Epithelial cell of proximal tubule (primary cell): ENCODE measurements around the gene DNTTIP2. TPM values are rescaled to one million over a fixed set of nuclear protein-coding genes. Genes with fewer than 3 reads are reported as not detected.

Experiments
- DNase-seq: peaks from one replicate; pipeline ENCODE4 v3.0.0-alpha.2; 2011; ENCODE audit warnings: low read depth
- H3K4me3 ChIP-seq: 2 replicates; pipeline ENCODE4 v1.5.1; 2011; ENCODE audit warnings: low read depth, mild to moderate bottlenecking, low read length
- total RNA-seq: library from RNA; depleted of rRNA; stranded (reverse); fragments of >200 nt; gene quantifications from 2 replicates; pipeline ENCODE4 v1.2.3, GENCODE V29; 2015
- TF ChIP-seq, protein P1 (sequence below): conservative IDR thresholded peaks from 2 replicates; pipeline ENCODE4 v1.5.1; 2012; ENCODE audit warnings: low read depth, mild to moderate bottlenecking, low read length

DNTTIP2 gene
- total RNA-seq, 1 donor from 2014 or later = 41.6 TPM

DNA sequence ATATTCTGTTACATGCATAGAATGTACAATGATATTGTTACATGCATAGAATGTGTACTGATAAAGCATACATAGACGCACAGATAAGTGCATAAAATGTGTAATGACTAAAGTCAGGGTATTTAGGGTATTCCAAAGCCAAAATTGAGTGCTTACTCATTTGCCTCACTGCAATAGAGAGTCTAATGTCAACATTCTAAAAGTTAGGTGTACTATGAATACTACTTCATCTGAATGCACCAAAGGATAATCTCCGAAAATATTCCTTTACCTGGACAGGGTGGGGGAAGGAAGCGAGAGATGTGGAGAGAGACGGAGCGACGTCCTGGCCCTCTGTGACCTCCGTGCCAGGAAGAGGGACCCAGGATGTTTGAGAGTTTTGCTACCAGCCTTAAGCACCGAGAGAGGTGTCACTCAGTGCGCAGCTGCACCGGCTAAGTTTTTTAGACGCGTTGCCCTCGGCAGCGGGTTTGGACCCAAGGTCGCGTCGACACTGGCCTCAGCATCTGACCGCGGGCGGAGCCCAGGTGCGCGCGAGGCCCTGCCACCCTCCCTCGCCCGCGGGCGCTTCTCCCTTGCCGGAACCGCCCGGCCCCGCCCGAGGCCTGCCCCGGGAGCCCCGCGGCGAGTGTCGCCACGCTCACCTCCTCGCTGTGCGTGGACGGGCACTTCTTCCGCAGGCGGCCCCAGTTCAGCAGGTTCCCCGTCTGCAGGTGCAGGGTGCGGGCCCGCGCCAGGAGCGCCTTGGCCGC is 29.6 kb upstream of the DNTTIP2 start:
- peak overlapping the region; percentile 85 for H3K4me3 ChIP-seq
- no peak for DNase-seq
- TF ChIP-seq, protein P1, sequence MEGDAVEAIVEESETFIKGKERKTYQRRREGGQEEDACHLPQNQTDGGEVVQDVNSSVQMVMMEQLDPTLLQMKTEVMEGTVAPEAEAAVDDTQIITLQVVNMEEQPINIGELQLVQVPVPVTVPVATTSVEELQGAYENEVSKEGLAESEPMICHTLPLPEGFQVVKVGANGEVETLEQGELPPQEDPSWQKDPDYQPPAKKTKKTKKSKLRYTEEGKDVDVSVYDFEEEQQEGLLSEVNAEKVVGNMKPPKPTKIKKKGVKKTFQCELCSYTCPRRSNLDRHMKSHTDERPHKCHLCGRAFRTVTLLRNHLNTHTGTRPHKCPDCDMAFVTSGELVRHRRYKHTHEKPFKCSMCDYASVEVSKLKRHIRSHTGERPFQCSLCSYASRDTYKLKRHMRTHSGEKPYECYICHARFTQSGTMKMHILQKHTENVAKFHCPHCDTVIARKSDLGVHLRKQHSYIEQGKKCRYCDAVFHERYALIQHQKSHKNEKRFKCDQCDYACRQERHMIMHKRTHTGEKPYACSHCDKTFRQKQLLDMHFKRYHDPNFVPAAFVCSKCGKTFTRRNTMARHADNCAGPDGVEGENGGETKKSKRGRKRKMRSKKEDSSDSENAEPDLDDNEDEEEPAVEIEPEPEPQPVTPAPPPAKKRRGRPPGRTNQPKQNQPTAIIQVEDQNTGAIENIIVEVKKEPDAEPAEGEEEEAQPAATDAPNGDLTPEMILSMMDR = no peak

DNA sequence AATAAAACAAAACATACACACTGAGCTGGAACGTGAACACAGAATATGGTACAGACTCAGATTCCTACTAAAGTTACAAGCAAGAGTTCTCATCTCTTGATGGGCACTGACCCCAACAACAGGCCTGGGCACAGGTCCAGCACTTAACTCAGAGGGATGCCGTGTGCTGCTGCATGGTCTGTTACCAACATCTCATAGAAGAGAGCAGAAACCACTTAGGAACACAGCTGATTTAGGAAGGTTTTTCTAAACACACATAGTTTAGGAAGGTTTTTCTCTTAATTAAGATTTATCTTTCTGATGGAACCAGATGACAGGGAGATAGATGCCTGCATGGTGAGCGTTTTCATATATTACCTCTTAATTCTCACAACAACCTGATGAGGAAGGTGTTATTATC is 28.7 kb upstream of the DNTTIP2 start:
- DNase-seq = no peak
- TF ChIP-seq, protein P1 = no peak
- peak overlapping the region; percentile 85 for H3K4me3 ChIP-seq

DNA sequence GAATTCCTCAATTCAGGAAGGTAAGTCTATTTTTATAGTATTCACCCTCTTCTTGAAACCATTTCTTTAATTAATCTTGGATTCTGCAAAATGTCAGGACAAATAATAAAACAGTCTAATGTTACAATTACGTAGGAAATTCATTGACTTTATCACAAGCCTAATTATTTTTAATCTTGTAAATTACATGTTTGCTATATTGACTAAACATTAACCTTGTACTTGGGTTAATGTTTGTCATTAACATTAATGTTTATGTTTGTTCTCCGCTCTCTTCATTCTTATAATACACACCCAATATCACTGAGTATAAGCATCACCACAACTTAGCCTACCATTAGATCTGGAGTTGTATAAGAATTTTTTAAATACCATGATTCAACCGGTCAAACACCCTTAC is 27.5 kb upstream of the DNTTIP2 start:
- peak overlapping the region; percentile 85 for H3K4me3 ChIP-seq
- TF ChIP-seq, protein P1 = no peak
- no peak for DNase-seq

DNA sequence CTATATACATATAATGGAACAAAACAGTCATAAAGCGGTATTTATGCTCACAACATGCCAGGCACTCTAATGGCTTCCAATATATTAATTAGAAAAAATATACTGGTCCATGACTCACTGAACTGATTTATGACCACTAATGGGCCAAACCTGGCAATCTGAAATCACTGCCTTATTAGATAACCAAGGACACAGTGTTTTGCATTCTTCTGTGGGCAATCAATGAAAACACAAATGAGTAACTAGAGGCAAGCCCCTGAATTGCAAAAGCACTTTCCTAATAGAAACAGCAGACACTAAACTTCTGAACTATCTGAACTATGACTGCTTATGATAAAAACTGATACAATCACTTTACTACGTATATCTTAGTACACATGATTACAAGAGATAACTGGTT is 26.7 kb upstream of the DNTTIP2 start:
- peak; percentile 61 for DNase-seq
- no peak overlapping the region for H3K4me3 ChIP-seq
- TF ChIP-seq, protein P1 = no peak

DNA sequence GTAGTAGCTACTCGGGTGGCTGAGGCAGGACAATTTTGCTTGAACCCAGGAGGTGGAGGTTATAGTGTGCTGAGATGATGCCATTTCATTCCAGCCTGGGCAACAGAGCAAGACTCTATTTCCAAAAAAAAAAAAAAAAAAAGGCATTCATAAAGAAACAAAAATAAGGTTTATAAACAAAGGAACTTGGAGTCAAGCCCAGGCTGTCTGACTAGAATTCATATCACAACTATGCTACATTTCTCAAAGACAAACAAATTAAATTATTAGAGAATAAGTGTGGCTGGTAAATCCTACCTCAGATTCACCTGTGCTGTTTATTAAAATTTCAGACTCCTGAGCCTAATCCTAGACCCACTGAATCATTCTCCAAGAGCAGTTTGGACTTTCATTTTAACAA is 26.0 kb upstream of the DNTTIP2 start:
- no peak for DNase-seq
- TF ChIP-seq, protein P1 = no peak
- no peak overlapping the region for H3K4me3 ChIP-seq

DNA sequence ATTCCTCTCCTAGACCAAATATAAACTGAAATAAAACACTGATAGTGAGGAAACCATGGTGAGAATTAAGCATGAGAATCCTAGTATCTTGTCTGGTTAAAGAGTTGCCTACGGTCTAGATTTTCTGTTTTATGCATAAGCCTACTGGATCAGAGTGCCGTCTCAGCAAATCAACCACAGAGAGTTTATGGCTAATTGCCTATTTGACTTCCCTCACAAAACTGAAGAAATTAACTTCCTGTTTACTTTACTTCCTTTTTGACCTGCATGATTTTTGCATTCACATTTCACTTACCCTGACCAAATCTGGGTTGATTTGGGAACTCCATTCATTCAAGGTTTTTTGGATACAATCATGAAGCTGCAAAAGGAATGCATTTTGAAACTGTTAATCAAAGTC is 25.2 kb upstream of the DNTTIP2 start:
- H3K4me3 ChIP-seq = no peak overlapping the region
- TF ChIP-seq, protein P1 = no peak
- DNase-seq = no peak

DNA sequence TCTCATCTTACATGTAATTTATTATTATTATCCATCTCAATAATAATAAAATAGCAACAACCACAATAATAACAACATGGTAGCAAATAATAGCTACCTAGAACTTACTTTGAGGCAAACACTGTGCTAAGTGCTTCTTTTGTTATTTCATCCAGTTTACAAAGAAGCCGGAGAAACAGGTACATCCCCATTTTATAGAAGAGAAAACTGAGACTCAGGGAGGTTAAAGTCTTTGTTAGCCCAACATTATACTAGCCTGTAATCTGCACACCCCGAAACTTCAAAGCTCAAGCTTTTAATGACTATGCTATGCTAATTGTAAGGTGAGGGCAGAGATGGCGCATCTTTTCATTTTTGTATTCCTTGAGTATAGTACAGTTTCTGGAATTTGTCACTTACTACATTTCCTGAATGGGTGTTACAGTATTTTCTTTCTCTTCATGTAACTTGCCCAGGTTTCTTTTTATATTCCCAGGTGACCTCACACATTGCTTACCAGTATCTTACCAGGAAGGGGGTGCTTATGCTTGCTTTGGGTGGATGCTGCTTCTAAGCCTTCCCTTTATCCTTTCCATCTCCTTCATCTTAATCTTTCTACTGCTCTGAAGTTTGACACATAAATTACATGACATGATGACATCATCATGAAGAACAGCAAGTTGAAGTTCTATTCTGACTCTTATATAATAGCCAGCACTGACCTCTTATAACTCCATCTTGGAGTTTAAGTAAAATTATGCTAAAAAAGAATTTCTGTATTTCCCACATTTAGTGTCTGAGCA is 21.9 kb upstream of the DNTTIP2 start:
- no peak overlapping the region for H3K4me3 ChIP-seq
- TF ChIP-seq, protein P1 = no peak
- no peak for DNase-seq
